Upper lobe of left lung (tissue), 6 donors: ENCODE data around the gene FN3KRP. TPM values are rescaled to one million over a fixed set of nuclear protein-coding genes. Genes with fewer than 3 reads are reported as not detected.

Experiments used
- ATAC-seq, 2 donors: fragments of 200-7000 bp; cut with Tn5 transposase; one replicate each; pipeline ENCODE4 v1.9.1; 2022; ENCODE audit warnings: mild to moderate bottlenecking in 2 of 2, moderate library complexity in 2 of 2; ENCODE audit not compliant: low FRiP score in 2 of 2
- DNase-seq, 2 donors: peaks; one replicate each; pipeline ENCODE4 v3.0.0-alpha.2; 2019 to 2020
- H3K27ac ChIP-seq, 4 donors: fragments of 200-600 bp; sonication (generic); one replicate each; pipeline ENCODE4 v1.5.1; 2016 to 2019
- H3K27me3 ChIP-seq, 4 donors: fragments of 200-600 bp; sonication (generic); one replicate each; pipeline ENCODE4 v1.5.1; 2017 to 2019
- H3K36me3 ChIP-seq, 4 donors: fragments of 200-600 bp; sonication (generic); one replicate each; pipeline ENCODE4 v1.5.1; 2016 to 2019
- H3K4me1 ChIP-seq, 4 donors: fragments of 200-600 bp; sonication (generic); one replicate each; pipeline ENCODE4 v1.5.1; 2018 to 2019
- H3K4me3 ChIP-seq, 4 donors: fragments of 200-600 bp; sonication (generic); one replicate each; pipeline ENCODE4 v1.5.1; 2017 to 2019; ENCODE audit warnings: mild to moderate bottlenecking in 2 of 4, moderate library complexity in 1 of 4
- H3K9me3 ChIP-seq, 4 donors: fragments of 200-600 bp; sonication (generic); one replicate each; pipeline ENCODE4 v1.5.1; 2018 to 2019
- CTCF ChIP-seq, 6 experiments: fragments of 450-650 bp in 4 of 6; fragments of 200-600 bp in 2 of 6; sonication (generic) in 2 of 6; IDR thresholded peaks; one replicate each; pipeline ENCODE4 v1.5.1; 2016 to 2019; ENCODE audit warnings: antibody characterized with exemption in 6 of 6
- EP300 ChIP-seq, 4 donors: sonication (generic); formaldehyde crosslinking; IDR thresholded peaks; one replicate each; pipeline ENCODE4 v1.5.1; 2017; ENCODE audit warnings: antibody characterized with exemption in 4 of 4, control low read depth in 2 of 4
- POLR2A ChIP-seq, 4 donors: fragments of 450-650 bp; IDR thresholded peaks; one replicate each; pipeline ENCODE4 v1.5.1; 2016 to 2017; ENCODE audit warnings: antibody characterized with exemption in 4 of 4, mild to moderate bottlenecking in 2 of 4
- POLR2AphosphoS5 ChIP-seq, 2 donors: sonication (generic); formaldehyde crosslinking; IDR thresholded peaks; one replicate each; pipeline ENCODE4 v1.5.1; 2017; ENCODE audit warnings: antibody characterized with exemption in 2 of 2
- WGBS, 2 donors: methylation state at CpG; one replicate each; pipeline ENCODE4 v1.1.5; 2017 to 2018; 5-methylcytosine and 5-hydroxymethylcytosine counted together
- total RNA-seq, 6 donors: library from RNA; depleted of rRNA in 4 of 6; stranded (reverse); fragments of >200 nt in 4 of 6; gene quantifications; one replicate each; pipeline versions ENCODE4 v1.1.0 to v1.2.1, GENCODE V29; 2016 to 2021
- donor health status: DM: no; HTN: no; CAD: no; lungs with moderate emphysema.
- donor health status: DM: no; HTN: yes; CAD: no; lungs with severe emphysema.

Gene FN3KRP
- total RNA-seq, 6 donors from 2014 or later = 14.7 to 94.3 (median 28.8) TPM

GRCh38 chr17:82668631-82669099, 47.8 kb upstream of the FN3KRP start:
- peak; percentile 80 to 89 for DNase-seq
- H3K27ac ChIP-seq = peak overlapping the region in 2 of 4 donors; percentile 9 to 62
- peak overlapping the region in 1 of 4 donors; percentile 4 for H3K4me3 ChIP-seq
- no peaks in the 10 kb centered on the region for H3K9me3 ChIP-seq
- ATAC-seq = peak; percentile 80 to 91
- no peaks in the 10 kb centered on the region for H3K27me3 ChIP-seq
- no peaks in the 10 kb centered on the region for H3K36me3 ChIP-seq
- H3K4me1 ChIP-seq = peaks cover 0 to 18% (median 12%) of the 10 kb centered on the region in 4 donors
- no peak for TF ChIP-seq EP300 (IDR thresholded peaks at IDR 0.05)
- TF ChIP-seq CTCF (IDR thresholded peaks at IDR 0.05) = peak in 5 of 6 experiments; percentile 58 to 83 (median 70)
- TF ChIP-seq POLR2A (IDR thresholded peaks at IDR 0.05) = no peak
- no peak for TF ChIP-seq POLR2AphosphoS5 (IDR thresholded peaks at IDR 0.05)
- WGBS, 2 donors = 40 to 49% methylated on average over 4 to 12 of the region's 20 CpGs

DNA sequence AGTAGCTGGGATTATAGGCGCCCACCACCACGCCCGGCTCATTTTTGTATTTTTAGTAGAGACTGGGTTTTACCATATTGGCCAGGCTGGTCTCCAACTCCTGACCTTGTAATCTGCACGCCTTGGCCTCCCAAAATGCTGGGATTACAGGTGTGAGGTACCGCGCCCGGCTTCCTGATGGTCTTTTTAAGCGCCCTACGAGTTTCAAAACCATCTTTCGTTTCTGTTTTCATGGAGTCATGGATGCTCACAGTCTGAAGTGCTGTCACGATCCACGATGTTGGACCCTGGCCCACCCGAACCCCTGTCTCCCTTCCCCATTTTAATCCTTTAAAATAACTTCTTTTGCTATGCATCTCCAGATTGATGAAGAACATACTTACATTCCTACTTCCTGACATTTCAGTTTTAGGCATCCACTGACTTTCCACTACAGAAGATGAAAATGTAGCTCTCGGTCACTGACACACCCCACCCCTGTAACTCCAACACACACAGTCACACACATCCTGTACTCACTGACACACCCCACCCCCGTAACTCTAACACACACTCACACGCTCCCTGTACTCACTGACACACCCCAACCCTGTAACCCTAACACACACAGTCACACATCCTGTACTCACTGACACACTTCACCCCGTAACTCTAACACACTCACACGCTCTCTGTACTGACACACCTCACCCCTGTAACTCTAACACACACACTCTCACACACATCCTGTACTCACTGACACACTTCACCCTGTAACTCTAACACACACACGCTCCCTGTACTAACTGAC, 45.6 kb upstream of the FN3KRP start:
- Histone ChIP-seq H3K4me3 (no peak overlapping the region), H3K36me3 (no peaks in the 10 kb centered on the region), H3K9me3 (no peaks in the 10 kb centered on the region), H3K27me3 (no peaks in the 10 kb centered on the region), H3K27ac (peak overlapping the region in 2 of 4 donors; percentile 58 to 62), H3K4me1 (peaks cover 0 to 18% (median 12%) of the 10 kb centered on the region in 4 donors)
- DNase-seq (no peak), ATAC-seq (no peak)
- 89 to 91% methylated on average over 19 of the region's 19 CpGs for WGBS, 2 donors
- TF ChIP-seq EP300 (IDR thresholded peaks at IDR 0.05) = no peak
- TF ChIP-seq CTCF (IDR thresholded peaks at IDR 0.05) = no peak
- TF ChIP-seq POLR2A (IDR thresholded peaks at IDR 0.05) = no peak
- no peak for TF ChIP-seq POLR2AphosphoS5 (IDR thresholded peaks at IDR 0.05)

GRCh38 chr17:82674656-82675475, 41.6 kb upstream of the FN3KRP start:
- no peak for ATAC-seq
- no peaks in the 10 kb centered on the region for H3K9me3 ChIP-seq
- no peaks in the 10 kb centered on the region for H3K27me3 ChIP-seq
- no peak overlapping the region for H3K4me3 ChIP-seq
- 75 to 82% methylated on average over 20 of the region's 20 CpGs for WGBS, 2 donors
- H3K27ac ChIP-seq = no peak overlapping the region
- TF ChIP-seq EP300 (IDR thresholded peaks at IDR 0.05) = no peak
- no peak for TF ChIP-seq POLR2A (IDR thresholded peaks at IDR 0.05)
- TF ChIP-seq POLR2AphosphoS5 (IDR thresholded peaks at IDR 0.05) = no peak
- TF ChIP-seq CTCF (IDR thresholded peaks at IDR 0.05) = no peak
- no peaks in the 10 kb centered on the region for H3K36me3 ChIP-seq
- H3K4me1 ChIP-seq = peaks cover 0 to 7% (median 0%) of the 10 kb centered on the region in 4 donors
- DNase-seq = no peak

DNA sequence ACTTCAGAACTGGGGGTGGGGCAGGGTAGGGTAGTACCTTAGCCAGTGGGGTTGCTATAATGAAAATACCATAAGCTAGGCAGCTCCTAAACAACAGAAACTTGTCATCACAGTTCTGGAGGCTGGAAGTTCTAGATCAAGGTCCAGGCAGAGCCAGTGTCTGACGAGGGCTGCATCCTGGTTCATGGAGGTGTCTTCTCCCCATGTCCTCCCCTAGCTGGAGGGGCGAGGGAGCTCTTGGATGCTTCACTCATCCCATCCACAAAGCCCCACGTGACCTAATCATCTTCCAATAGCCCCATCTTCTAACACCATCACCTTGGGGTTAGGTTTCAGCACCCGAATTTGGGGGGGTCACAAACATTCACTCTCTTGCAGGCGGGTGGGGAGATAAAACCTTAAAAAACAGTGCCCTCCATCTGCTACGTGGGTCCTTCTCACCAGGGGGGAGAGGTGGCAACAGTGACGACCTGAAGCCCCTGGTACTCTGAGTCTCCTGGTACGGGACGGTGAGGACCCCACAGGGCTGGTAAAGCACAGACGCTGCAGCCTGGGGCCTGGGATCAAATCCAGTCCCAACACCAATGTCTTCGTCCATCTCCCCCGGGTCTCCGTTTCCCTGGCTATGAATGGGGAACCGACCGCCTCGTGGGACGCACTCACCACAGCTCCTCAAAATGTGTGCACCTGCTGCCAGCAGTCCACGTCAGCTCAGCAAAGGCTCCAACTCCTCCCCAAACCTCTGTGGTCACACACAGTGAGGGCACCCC, 40.8 kb upstream of the FN3KRP start:
- 84 to 87% methylated on average over 13 to 18 of the region's 18 CpGs for WGBS, 2 donors
- no peak for DNase-seq

More for the DNA sequence above, 40.8 kb upstream of the FN3KRP start:
- Histone ChIP-seq H3K36me3 (no peaks in the 10 kb centered on the region), H3K4me3 (no peak overlapping the region), H3K27ac (no peak overlapping the region), H3K9me3 (no peaks in the 10 kb centered on the region), H3K27me3 (no peaks in the 10 kb centered on the region), H3K4me1 (peaks cover 0 to 2% (median 0%) of the 10 kb centered on the region in 4 donors)
- TF ChIP-seq CTCF (IDR thresholded peaks at IDR 0.05) (no peak), POLR2AphosphoS5 (IDR thresholded peaks at IDR 0.05) (no peak), POLR2A (IDR thresholded peaks at IDR 0.05) (no peak), EP300 (IDR thresholded peaks at IDR 0.05) (no peak)
- no peak for ATAC-seq
